Measurements from ENCODE around the gene BANK1. TPM values are rescaled to one million over a fixed set of nuclear protein-coding genes. Genes with fewer than 3 reads are reported as not detected.

The BANK1 gene, protein sequence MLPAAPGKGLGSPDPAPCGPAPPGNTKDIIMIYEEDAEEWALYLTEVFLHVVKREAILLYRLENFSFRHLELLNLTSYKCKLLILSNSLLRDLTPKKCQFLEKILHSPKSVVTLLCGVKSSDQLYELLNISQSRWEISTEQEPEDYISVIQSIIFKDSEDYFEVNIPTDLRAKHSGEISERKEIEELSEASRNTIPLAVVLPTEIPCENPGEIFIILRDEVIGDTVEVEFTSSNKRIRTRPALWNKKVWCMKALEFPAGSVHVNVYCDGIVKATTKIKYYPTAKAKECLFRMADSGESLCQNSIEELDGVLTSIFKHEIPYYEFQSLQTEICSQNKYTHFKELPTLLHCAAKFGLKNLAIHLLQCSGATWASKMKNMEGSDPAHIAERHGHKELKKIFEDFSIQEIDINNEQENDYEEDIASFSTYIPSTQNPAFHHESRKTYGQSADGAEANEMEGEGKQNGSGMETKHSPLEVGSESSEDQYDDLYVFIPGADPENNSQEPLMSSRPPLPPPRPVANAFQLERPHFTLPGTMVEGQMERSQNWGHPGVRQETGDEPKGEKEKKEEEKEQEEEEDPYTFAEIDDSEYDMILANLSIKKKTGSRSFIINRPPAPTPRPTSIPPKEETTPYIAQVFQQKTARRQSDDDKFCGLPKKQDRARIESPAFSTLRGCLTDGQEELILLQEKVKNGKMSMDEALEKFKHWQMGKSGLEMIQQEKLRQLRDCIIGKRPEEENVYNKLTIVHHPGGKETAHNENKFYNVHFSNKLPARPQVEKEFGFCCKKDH
- total RNA-seq: not detected in 2 replicates

DNA sequence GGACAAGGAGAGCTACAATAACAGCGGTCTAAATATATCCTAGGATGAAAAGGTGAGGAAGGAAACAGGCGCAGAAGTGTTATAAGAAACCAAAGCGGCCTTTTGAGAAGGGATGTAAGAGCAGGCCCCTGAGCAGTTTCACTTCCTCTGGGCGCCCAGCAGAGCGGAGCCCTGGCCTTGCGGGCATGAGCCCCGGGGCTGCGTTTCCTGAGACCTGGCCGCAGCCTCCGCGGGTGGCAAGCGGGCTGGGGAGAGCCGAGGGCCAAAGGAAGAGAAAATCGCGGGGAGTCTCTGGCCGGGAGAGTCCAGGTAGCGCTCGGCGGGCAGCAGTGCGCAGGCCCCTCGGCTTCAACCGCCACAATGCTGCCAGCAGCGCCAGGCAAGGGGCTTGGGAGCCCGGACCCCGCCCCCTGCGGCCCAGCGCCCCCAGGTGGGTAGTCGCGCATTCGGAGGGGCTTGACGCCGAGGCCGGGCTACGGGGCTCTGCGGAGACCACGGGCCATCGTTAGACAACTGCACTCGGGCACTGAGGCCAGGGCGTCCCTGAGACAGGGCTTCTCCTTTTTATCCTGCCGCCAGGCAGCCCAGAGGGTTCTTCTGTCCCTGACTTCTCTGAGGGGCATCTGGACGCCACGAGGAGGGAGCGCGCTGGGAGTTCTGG, at the start of gene BANK1:
BANK1 (plus strand) TSS at position 210 of the 661 bp plus-strand sequence; CDS start at position 361, 151 bp downstream.
- no peak for DNase-seq (ENCODE audit: low read depth, low spot score)

DNA sequence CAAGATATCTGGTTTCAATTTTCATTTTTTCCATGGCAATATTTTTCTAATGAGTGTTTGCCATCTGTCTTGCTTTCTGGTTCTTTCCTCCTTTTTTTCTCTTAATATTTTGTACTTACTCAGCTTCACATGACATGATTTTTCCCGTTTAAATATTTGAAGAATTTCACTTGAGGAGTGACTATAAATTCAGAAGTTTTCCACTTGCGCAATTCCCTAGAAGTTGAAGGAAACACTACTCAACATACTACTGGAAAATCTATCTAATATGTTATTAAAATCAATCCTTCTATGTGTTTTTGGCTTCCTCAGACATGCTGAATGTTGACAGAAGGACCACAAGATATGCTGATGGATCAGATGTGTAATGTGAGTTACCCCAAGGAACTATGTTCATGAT, 36.8 kb upstream of the BANK1 start:
- DNase-seq (ENCODE audit: low read depth, low spot score): no peak

DNA sequence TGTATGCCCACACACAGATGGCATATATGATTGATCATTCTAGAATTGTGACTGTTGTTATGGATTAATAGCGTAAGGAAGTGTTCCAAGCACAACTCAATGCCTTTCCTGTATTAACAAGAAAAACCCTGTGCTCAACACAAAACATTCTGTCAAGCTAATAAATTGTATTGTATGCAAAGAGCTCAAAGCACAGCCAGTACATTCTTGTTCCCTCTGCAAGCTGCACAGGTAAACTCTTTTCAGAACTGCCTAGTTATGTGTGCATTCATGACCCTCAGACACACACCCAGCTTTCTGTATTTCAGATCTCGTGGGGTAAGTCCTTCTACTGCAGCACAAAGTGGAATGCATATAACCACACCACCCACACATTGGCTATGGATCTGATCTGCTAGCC, 34.3 kb upstream of the BANK1 start:
- DNase-seq (ENCODE audit: low read depth, low spot score): no peak

DNA sequence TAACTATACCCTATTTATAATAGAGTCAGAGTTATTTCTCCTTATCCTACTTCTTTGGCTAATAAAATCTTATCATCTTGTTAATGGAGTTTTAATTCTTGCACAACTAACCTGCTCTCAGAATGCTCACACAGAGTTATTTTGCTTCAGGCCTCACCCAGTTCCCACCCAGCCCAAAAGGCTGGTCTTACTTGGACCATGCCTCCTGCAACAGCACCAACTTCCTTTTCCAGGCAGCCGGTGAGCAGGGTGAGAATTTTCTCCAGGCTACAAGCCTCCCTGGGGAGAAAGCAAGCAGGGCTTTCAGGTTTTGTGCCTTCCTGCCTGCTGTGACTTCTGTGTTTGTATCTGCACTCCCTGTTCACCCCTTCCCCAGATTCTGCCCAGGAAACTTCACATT, 29.1 kb upstream of the BANK1 start:
- no peak for DNase-seq (ENCODE audit: low read depth, low spot score)

DNA sequence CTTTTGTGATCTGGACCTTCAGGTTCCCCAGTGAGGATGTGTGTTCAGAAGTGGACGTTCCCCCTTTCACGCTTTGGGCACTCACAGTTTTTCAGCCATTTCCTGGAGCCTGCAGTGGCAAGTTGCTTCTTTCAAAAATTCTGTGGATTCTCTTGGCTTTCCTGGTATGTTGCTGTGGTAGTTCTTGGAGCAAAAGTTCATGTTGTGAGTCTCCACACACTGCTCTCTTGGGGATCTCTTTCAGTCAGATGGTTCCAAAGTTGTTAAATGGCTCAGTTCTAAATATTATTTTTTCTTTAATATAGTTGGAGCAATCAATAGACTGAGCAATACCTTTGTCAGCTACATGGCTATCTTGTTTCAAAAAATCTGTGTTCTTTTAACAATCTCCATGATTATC, 28.5 kb upstream of the BANK1 start:
- DNase-seq (ENCODE audit: low read depth, low spot score): no peak

DNA sequence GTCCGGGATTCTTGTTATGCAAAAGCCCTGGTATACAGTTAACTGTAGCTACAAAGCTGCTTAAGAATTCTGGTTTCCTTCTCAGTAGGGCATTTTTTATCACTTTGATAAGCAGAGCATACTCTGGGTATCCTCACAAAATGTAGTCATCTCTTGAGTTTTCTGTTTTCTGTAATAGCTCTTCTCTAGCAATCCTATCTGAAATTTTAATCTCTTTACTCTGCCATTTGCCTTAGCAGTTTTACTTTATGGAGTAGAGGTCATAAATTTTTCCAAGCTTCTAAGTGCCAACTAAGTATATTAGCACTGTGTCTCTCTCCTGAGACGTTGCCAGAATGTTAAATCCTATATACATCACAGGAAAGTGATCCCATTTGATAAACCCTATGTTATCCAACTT, 28.0 kb upstream of the BANK1 start:
- no peak for DNase-seq (ENCODE audit: low read depth, low spot score)

DNA sequence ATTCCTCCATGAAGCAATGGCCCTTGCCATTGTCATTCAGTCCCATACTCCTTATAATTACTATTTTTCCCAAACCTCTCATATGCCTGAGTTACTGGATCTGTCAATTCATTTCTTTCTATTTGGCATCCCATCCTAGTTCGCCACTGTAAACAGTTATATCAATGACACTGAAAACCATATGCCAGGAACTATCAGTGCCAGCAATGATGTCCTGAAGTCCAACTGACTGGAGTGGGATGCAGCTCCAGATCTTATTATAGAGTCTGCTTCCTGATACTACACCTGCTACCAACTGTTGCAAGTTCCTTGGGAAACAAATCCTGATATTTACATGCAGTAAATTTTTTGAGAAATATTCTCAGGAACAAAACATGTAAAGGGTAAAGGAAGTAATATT, 27.0 kb upstream of the BANK1 start:
- no peak for DNase-seq (ENCODE audit: low read depth, low spot score)

DNA sequence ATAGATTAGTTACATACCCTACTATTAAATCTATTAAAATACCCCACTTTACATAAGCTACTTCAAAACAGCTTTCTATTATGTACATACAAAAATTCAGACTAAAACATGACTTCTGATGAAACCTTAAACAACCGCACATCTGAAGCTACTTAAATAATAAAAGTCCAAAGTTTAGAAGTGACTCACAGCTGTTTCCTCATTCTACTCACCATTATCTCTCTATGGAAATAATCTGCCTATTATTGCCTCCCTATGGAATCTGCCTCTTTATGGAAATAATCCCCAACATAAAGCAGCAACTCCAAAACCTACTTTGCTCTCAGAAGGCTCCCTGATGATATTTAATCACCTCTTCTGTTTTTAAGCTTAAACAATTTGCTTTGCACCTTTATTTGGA, 15.7 kb upstream of the BANK1 start:
- DNase-seq (ENCODE audit: low read depth, low spot score): no peak

DNA sequence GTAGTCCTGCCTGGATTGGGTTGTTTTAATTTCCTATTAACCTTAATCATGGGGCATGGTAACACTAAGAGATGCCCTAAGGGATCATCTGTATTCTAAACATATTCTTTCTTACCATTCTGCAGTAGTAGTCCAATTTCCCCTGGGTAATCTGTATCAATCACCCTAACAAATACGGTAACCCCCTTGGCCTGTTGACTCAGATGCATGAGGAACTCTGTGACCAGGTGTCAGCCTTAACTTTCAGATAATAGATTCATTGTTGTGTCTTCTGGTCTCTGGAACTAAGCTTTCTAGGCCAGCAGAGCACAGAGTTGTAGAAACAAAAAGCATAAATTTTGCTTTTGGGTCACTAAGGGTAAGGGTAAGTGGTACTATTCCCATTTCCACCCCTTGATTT, 13.1 kb upstream of the BANK1 start:
- DNase-seq (ENCODE audit: low read depth, low spot score): no peak

DNA sequence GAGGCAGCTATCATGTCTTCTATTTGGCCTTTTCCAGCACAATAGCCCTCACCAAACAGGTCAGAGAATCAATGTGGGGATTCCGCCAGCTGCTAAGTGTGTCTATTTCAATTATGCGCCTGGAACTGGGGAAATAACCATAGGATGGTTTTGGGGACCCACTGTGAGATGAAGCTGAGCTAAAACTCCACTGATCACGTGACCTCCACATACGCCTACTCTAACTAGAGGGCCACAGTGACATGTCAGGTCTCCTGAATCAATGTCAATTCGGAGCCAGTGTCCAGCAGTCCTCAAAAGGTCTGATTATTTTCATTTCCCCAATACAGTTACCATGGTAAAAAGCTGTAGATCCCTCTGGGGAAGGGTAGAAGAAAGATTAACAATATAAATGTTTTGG, 10.2 kb upstream of the BANK1 start:
- DNase-seq (ENCODE audit: low read depth, low spot score): no peak

DNA sequence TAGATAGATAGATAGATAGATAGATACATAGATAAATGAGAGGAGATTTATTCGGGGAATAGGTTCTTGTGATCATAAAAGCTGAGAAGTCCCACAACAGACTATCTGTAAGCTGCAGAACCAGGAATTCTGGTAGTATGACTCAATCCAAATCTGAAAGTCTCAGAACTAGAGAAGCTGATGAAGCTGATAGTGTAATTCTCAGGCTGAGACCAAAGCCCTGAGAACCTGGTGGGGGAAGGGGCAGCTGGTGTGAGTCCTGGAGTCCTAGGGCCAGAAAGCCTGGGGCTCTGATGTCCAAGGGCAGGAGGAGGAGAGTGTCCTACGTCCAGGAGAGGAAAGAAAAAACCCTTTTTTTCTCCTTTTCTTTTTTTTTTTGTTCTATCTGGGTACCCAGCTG, 8.0 kb upstream of the BANK1 start:
- DNase-seq (ENCODE audit: low read depth, low spot score): no peak

DNA sequence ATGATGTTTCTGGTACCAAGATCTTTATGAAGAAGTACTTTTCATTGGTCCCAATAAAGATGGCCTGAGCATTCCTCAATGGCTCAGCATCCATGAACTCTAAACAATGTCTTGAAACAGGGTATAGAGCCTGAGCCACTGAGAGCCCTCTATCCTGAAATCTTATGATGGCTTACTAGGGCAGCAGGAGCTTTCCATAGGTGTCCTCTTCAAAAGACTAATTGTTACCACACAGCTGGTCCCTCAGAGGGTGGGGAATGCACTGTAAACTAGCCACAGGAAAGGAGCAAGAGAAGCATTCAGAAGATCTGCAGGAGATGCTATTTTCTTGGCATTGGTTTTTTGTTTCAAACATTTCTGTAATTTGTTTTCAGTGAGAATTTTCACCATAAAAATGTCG, 5.6 kb upstream of the BANK1 start:
- no peak for DNase-seq (ENCODE audit: low read depth, low spot score)

DNA sequence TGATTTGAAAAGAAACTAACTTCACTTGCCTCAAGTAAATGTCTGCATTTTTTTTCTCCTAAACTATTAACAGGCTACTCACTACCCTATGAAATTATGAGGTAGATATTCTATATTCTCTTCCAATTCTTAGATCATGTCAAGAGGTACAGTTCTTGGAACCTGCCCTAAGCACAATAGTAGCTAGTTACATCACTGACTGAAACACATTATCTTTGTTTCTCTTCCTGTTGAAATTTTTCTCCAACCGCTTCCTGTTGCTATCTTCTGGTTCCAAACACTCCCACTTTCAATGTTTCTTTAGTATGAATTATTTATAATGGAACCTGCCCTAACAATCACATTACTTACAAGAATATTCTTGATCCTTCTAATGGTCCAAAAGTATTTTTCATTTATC, 5.0 kb upstream of the BANK1 start:
- DNase-seq (ENCODE audit: low read depth, low spot score): no peak

DNA sequence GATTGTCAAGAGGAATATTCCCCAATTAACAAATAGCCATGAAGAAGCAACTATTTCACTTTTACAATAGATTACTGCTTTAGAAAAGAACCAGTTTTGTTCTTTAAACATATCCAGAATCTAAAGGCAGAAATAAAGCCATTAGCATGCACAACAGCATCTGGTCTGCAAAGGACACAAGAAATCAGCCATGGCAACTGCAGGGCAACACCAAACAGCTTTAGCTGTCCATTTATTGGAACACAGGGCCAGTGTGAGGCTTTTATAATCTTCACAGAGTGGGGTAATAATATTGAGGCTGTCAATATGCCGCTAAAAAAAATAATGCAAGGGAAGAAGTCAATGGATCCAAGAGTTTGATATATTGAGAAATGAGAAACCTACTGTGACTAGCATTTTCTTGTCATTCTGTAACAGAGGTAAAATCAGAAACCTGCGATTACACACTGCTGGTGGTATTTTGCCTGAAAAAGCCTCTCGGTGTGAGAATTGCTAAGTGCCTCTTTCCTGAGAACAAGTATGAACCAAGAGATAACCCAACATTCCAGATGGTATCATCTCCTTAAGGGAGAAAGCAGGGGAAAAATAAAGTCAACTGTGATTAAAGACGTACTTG, 2.7 kb upstream of the BANK1 start:
- no peak for DNase-seq (ENCODE audit: low read depth, low spot score)

DNA sequence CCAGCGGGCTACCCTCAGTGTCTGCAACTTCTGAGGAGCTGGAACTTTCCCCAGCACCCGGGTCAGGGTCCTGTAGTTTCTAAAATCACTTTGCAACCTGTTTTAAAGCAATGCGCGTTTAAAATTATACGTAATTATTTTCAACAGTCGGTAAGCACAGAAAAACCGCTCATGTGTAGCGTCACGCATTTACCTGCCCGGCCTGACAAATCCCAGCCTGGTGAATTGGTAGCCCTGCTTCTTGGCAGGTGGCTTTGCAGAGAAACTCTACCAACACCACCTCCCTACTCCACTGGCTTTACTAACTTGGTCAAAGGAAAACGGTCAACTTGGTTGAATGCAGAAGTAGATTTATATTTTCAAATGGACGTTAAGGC, 640 bp downstream of the BANK1 start:
- no peak for DNase-seq (ENCODE audit: low read depth, low spot score)

DNA sequence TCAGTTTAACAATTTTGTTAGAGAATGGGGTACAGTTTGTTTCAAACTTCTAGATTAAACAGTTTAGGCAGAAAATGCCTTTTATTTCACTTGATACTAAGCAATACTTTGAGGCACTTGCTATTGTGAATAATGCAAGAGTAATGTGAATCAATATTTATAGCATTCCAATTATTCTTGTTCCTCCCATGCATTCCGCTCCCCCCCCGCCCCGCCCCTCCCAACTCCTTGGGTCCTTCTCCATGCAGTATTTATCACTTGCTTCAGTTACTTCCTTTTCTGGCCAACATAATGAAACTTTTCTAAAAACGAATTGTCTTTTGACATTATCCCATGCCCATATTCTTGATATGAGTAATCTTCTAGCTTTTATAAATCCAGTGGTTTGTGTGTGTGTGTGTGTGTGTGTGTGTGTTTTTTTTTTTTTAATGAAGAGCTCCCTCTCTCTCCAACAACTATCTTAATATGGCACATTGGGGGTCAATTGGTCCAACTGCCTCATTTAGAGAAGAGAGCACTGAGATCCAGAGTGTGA, 1.6 kb downstream of the BANK1 start:
- DNase-seq (ENCODE audit: low read depth, low spot score): no peak

DNA sequence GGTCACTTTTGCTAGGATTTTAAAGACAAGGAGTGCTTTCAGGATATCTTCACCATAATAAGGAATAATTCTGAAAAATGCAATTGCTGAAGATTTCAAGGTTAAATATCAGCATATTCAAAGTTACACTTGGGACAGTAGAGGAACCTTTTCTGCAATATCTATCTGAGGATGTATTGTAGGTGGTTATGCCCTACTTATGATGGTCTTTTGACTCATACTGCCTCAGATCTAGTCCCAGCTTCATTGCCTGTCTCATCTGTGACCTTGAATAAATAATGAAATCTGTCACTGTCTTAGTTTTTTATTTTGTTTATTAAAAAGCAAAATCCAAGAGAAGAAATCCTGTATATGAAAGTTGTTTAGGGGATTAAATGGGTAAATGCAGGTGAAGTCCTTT, 2.9 kb downstream of the BANK1 start:
- no peak for DNase-seq (ENCODE audit: low read depth, low spot score)

DNA sequence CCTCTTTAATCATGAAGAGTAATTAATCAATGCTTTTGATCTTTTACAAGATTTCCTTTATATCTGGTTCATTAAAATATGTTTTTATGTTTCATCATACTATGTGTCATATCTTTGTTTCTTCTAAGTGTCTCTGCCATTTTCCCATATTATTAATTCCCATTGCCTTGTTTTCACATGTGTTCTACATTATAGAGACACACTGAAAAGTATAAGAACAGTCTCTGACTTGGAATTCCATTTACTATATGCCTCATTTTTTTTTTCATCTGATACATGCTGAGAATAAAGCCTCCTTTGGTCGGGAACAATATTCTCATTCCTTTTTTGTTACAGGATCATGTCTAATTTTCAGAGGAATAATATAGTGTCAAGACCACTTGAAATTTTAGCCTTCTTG, 4.3 kb downstream of the BANK1 start:
- no peak for DNase-seq (ENCODE audit: low read depth, low spot score)

DNA sequence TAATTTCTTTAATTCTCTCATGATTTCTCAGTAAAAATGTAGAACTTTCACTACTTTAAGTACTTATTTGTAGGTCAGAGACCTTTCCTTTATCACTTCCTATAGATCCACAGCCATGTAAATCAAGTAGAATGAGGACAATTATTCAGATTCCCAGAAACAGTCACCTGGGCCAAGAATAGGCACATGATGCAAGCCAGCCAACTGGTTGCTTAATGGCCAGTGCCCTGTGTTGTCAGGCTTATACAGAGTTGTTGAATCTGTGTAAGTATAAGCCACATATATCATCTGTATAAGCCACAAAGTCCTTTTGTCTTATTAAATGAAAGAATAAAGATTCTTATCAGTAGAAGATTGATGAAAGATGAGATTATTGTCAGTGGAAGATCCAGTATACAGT, 5.2 kb downstream of the BANK1 start:
- DNase-seq (ENCODE audit: low read depth, low spot score): no peak

DNA sequence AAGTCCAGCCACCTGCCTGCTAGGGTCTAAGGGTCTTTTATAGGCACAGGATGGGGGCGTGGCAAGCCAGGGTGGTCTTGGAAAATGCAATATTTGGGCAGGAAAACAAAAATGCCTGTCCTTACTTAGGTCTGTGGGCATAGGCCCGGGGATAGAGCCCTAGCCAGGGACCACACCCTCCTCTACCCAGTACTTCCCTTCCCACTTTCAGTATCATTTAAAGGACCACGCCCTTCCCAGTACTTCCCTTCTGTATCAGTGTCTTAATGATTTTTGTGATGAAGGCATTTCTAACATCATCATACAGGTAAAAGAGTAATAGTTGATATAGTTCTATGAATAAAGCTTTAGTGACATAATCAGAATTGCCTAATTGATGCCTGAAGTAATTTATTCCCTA, 11.4 kb downstream of the BANK1 start:
- no peak for DNase-seq (ENCODE audit: low read depth, low spot score)

DNA sequence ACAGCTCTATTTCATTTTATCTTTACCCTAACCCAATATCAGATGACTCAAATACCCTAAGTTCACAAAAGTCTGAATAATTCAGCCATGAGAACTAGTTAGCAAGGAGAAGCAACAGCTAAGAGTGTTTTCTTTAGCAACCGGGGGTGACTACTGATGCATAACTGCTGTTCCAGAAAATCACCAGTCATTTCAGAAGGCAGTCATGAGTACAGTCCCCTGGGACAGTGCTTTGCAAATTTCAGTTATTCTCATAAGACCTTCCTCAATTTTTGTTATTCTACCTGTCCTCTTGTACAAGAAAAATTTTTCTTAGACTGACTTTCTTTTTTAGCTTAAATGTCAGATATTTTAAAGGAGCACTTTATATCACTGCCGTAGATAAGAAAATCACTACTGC, 16.4 kb downstream of the BANK1 start:
- DNase-seq (ENCODE audit: low read depth, low spot score): no peak

DNA sequence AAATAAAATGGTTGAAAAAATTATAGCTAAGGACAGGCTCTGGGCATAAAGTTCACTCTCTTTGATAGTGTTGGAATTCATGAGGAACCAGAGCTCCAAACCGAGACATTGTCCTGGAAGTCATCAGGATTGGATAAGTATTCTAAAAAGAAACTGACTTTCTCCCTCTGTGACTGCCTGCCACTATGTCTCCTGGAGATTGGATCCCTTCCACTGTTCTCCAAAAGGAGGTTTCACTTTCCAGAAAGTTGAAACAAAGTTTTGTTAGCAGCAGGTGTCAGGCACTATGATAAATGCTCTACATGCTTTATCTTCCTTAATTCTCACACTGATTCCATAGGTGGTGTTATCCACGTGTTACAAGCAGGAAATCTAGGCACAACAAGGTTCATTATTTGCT, 16.8 kb downstream of the BANK1 start:
- no peak for DNase-seq (ENCODE audit: low read depth, low spot score)
